GM21528 (cell line): ENCODE data around the gene MGP.

Source experiments
- ATAC-seq: cut with Tn5 transposase; IDR thresholded peaks from one replicate; pipeline ENCODE4 v1.9.1; 2021; ENCODE audit warnings: mild to moderate bottlenecking, moderate library complexity; ENCODE audit not compliant: unreplicated experiment, low FRiP score

The MGP gene

DNA sequence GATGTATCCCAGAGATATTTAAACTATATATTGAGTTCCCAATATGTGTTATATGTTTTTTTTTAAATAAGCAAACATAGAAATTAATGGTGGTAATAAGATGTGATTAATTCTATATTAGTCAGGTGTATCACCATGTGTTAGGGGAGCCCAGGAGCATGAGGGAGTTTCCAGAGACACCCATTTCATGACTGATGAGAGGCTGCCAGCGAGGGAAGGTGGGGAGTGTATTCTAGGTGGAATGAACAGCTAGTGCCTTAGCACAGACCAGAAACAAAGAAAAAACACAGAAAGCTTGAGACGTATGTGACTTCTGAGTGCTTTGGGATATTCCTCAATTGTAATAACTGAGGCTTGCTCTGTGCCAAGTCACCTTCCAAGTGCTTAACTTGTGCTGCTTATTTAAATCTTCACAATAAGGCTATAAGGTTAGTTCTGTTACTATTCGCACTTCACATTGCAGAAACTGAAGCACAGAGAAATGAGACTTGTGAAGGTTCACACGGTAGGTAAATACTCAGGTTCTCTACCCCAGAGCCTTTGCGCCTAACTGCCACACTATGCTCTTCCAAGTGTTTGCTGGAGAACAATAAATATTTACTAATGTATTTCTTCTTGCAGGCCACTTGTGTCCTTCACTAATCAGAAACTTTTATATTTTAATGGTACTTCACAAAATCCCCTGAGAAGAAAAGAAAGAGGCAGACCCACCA lies 17.9 kb upstream of the MGP start:
- no peak for ATAC-seq

DNA sequence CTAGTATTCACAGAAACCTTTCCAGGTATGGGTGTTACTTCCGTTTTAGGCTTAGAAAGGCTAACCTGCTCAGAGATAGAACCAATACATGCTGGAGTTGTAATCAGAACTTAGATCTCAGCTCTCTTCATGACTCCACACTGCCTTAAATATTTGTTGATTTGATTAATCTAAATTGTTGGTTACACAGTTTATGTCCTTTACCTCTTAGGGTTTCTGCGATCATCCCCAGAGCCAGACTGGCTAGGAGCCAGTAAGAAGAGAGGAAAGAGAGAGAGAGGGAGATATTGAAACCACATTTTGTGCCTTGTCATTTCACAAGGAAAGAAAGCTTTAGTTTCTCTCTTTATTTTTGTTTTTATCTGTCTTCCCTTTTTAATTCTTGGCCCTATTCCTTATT lies 16.8 kb upstream of the MGP start:
- no peak for ATAC-seq

DNA sequence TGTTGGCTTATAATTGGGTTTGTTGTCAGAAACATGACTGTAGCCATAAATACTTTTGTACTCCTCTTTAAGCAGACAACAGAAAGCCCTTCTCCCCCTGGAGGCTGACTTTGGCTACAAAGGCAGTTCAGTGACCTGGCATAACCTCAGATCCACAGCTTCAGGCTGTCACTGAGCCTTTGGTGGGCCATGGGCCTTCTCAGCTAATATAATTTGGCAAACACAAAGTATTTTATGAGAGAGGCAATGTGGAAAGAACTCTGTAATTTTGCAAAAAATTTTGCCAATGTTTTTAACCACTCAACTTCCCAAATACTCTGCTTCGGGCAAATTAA lies 15.5 kb upstream of the MGP start:
- no peak for ATAC-seq

DNA sequence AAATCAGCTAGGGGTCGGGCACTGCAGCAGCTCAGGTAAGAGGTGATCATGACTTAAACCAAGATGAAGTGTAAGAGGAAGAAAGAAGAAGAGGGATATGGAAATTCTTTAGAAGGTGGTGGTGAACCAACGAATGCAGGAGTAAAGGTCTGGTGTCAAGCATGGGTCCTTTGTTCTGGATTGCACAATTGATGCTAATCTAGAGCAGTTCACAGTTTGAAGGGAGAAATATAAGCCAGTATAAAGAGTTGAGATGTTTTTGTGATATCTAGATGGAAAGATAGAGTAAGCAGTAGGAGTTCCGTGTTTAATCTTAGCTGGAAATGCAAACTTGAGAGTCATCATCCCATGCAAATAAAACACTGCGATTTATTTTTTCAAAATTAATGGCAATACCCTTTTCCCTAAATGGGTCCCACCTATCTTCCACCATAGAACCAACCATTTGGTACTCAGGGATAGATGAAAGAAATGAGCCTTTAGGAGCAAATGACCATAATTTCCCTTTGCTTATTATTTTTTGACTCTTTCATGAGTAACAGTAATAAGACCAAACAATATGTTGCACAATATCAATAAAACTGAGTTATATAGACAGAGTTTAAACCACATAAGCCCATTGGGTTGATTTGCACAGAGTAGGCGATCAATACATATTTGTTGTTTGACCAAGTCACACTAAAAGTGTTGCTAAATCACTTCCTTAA lies 15.0 kb upstream of the MGP start:
- no peak for ATAC-seq

DNA sequence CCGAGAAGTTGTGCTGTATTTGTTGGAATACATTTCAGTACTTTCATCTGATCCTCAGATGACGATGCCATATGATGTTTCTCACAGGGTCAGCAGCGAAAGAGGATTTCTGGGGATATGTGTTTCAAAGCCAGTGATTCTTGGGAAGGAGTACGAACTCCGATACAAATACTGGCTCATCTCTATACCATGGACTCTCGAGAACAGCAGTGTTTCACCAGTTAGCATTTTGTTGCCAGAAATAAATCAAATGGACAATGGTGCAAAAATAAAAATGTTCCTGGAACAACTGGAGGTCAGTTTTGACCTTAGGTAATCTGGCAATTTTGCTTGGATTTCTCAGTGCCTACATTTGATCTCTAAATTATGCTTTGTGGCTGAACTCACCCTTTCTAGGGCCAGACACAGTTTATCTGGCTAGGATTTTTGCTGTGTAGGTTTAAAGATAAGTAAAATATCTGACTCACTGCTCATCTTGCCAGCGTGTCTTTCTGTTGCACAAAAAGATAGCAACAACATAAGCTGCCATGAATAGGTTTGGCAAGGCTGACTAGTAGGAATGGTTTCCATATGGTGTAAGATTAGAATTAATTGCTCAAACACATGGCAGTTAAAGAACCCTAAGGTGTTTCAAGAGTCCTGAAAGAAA lies 11.0 kb upstream of the MGP start:
- ATAC-seq = no peak

DNA sequence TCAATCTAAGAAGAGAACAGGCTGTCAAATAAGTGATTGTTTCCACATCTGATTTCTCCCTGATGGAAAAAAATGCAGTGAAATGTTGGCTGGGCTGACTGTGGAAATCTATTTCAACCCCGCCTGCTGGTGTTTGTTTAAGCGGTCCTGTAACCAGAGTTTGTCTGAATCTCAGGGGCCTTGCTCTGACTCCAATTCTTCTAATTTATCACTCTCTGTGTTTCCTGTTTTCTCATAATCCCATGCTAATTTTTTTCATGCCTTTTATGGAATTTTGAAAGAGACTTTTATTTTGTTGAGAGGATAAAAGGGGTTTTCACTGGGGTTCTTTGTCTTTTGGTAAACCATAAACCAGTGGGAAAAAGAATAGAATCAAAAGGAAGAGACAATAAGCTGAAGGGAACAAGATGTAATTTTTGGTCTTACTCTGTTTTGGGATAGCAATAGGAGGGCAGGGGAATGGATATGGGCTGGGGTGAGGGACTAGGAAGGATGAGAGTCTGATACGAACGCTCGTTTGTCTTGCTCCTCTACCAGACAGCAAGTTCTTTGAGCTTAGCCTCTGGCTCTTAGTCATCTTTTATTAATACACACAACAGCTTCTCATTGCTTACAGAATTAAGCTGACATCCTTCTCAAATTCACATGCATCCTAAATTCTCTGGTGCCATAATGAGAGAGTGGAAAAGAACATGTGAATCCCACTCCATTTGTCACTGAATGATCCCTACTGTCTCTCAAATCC lies 8.0 kb upstream of the MGP start:
- ATAC-seq = no peak

DNA sequence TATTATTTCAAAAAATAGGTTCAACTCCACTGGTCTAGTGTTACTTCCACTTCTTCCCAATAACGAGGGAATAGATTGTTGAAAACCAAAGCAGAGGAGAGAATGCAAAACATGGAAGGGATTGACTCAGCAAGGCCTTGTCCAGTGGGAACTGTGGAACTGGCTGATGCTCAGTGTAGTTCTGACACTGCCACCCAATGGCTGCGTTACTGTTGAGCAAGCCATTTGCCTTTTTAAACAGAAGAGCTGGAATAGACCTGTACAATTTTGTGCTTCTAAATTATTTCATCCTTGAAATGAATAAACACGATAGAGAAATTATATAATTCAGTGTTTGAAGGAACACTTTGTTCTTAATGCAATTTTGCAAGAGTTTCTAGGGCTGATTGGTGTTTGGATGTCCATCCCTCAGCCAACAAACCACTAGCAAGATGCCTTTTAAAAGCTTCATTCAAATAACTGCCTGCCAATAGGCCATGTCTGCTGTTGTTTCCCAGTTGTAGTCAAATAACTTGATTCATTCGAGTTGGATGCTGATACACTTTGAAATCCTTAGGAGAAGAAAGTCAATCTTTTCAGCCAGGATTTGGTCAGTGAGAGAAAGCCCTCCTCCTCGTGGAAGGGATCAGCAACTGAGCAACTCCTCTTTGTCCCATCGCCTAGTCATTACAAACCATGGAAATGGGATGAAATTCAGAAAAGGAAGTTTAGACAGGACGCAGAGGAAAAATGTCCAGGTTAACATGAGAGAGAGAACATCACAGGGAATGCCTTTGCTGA lies 7.3 kb upstream of the MGP start:
- ATAC-seq = no peak

DNA sequence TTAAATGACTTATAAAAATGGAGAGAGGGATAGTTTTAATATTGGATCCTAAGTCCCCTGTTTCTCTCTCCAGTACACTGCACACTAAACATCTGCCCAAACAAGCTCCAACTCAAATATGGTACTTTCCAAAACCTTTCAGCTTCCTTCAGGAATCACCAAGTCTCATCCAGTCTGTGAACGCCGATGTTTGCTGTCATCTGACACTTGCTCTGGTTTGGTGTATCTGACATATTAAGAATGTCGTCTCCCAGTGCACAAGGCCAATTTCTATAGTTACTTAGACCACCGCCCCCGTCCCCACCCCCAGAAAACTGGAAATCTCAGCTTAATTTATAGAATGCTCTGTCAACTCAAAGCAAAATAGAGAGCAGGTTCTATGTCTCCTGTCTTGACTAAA lies 5.0 kb upstream of the MGP start:
- ATAC-seq = no peak

DNA sequence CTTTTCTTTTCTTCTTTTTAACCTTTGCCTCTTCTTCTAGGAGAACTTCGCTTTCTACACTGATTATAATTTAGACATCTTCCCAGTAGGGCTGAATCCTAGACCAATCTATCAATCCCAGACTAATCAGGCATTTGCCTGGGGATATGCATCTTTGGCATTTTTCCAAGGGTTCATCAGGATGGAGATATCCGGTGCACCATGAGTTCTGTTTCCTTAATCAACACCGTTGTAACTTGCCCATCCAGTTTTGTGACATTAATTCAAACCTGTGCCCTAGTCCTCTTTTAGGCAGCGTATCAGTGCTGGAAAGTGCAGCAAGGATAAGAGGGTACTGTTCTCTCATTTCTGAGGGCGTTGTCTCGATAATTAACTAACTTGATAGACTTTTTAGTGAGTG lies 617 bp upstream of the MGP start:
- no peak for ATAC-seq

DNA sequence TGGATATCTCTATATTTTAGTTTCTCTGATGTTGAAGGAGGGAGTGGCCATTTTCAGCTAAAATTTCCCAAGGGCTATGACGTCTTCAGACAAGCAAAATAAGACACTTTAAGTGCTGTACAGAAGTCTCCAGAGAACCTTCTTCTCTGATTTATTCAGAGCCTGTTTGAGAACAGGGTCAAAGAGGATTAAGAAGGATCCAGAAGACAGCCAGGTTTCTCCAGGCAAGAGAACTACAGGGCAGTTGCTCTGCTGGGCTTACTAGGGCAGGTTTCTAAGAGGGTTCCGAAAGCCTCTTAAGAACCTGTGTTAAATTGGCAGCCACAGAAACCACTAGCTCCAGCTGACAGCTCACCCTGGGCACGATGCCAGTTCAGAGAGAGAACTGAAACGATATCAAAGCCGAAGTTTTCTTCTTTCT lies 1.2 kb downstream of the MGP start:
- peak; percentile 95 for ATAC-seq

DNA sequence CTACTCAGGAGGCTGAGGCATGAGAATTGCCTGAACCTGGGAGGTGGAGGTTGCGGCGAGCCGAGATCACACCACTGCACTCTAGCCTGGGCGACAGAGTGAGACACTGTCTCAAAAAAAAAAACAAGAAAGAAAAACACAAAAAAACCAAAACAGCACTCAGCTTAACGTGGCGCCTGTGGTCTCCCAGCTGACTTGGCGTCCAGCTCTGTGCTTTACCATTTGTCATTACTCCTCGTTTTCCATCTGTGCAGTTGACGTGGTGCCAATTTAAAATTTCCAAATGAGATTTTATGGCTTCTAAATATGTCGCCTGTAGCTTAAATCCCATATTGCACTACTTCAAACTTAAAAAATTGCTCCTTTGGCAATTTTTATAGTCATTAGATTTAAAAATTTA lies 2.0 kb downstream of the MGP start:
- ATAC-seq = no peak

DNA sequence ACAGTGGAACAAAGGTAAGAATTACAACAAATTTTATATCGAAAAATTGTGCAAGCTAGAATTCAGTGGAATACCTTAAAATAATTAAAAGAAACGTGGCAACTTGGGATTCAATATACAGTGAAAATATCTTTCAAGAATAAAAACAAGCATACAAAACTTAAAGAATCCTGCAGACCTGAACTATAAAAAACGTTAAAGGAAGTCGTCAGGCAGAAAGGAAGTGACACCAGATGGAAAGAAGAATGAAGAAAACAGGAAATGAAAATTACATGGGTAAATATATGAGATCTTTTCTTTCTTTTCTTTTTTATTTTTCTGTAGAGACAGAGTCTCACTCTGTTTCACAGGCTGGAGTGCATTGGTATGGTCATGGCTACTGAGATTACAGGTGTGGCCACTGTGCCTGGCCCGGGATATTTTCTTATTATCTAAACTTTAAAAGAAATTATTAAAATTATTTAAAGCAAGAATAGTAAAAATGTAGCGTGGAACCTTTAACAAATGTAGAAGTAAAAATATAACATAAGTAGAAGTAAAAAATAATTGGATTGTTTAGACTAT lies 4.7 kb downstream of the MGP start:
- ATAC-seq = no peak

DNA sequence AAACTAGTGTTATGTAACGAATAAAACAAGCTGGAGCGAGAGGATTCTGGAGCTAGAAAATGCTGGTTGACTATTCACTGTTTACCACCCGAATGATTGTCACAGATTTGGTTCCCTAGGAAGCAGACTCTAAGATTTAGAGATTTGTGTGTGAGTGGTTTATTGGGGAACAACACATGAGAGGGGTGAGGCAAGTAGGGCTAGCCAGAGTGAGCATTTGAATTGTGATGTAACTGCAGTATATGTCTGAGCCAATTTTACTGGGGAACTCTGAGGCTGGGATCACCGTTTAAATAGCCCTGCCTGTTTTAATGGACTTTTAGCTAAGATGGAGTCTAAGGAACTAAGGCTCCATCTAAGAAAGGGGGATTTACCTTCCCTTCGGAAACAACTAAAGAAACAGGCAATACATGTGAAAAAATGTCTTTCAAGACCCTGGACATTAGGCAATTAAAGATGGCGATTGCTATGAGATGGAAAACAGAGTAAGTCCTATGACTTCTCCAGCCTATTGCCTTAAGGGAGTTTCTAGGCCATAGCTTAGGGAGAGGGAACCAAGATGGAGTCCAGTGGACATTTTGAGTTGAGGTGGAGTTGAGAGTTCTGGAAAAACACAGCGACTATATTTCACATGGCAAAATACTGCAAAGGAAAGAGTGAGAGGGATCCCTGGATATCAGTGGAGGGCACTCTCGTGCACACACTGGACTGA lies 6.3 kb downstream of the MGP start:
- ATAC-seq = no peak

DNA sequence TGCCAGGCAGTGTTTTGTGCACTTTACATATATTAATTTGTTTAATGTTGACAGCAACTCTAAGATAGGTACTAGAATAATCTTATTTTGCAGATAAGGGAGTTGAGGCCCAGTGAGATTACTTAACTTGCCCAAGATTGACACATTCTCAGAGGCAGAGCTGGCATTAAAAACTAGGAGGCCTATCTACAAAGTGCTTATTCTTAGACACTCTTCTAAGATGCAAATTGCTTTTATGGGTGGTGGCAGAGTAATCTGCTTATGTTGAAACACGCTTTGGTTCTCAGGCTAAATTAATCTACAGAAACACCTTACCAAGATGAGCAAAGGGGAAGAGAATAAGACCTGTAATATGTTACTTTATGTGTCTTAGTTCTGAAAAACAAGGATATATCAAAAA lies 7.2 kb downstream of the MGP start:
- ATAC-seq = no peak

DNA sequence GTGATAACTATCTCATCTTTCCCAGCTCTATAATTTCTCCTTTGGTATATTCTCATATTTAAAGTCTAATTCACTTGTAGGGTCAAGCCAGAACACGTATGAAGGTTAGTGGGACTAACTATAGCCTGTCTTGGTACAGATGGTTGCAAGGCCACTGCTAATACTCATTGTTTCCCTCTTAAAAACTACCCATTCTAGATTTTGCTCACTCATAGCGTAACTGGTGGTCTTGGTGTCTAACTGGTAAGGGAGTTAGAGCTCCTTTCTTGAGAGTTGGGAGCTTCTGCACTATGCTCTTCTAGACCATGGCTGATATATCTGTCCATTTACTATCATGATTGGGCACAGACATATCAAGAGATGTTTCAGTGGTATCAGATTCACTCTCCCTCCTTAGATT lies 8.8 kb downstream of the MGP start:
- ATAC-seq = no peak

DNA sequence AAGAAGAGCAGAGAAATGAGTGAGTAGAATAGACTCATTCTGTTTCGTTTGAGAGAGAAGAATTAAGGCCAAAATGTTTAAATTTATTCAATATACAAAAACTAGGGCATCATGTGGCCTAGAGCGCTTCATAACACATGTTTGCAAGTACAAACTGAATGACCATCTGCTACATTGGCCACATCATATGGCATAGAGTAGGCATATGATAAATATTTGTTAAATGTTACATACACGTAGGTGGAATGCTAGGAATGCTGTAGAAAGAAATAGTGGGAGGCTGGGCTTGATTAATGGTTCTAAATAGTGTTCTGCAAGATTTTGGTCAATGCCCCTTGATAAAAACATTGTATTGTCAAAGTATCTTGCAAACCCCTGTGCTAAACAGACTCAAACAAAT lies 10.8 kb downstream of the MGP start:
- no peak for ATAC-seq

DNA sequence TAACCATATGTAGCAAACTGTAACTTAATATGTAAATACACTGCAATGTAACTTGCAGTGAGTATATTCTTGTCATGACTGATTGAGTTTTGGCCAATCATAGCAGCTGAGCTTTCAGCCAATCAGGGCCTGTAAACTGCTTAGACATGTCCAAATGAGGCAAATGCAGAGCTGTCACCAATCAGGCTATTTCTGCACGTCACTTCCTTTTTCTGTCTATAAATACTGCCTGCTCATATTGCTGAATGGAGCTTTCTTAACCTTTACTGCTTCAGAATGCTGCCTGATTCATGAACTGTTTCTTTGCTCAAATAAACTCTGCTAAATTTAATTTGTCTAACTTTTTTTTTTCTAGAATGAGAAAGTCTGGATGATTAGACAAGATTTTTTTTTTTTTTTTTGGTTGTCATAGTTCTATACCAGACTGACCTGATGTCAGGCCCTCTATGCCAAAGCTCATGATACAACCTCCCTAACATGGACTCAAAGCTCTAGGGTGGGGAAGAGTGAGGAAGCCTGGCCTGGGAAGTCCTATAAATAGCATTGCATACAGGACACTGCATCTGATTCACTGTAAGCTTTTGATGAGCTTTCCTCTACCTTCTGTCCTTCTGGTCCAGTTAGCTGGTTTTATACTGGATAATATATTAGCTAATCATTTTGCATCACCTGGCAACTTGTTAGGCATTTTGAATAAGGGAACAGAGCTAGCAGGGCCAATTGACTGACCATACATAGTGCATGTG lies 12.0 kb downstream of the MGP start:
- ATAC-seq = no peak

DNA sequence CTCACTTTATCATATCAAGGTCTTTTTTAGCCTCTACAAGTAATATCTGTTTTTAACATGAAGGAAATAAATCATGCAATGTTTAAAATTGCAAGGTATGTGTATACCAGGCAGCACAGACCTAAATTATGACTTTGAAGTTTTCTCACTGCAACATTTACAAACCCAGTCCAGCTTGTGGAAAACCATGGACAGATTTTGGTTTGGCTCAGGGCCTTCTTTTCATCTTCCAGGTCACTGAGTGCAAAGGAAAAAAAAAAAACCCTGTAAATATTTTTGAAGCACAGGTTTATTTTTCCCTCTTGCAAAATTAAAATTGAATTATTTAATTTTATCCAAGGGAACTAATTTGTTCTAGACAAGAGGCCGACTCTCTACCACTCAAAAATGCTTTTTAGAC lies 13.8 kb downstream of the MGP start:
- ATAC-seq = no peak

DNA sequence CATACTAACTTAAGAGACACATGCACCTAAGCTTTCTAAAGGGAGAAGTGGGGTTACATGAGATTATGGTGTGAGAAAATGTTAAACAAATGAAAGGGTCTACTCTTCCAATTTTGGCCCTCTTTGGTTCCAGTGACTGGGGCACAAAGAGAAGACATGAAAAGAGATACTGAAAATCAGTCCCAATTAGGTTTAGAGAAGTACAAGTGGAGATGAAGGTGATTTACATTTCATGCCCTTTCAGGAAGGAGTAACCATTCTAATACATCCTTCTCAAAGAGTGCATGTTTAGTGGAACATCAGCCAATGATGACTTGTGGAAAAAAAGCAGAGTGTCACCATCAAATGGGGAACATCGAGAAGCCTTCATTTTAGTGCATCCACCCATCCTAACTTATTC lies 14.4 kb downstream of the MGP start:
- no peak for ATAC-seq
